K562 treated with DMSO at 1 percent for 12 hours (cell line): ENCODE results near the gene ZNF804A. TPM values are rescaled to one million over a fixed set of nuclear protein-coding genes. Genes with fewer than 3 reads are reported as not detected.

Experiments
- total RNA-seq: library from RNA; unstranded; fragments of 300-600 nt; gene quantifications from 2 replicates; pipeline ENCODE4 v1.2.3, GENCODE V29; 2022; ENCODE audit not compliant: insufficient read depth

ZNF804A gene
- total RNA-seq, result 0.80 TPM in 1 of 2 replicates, not detected in the other

DNA sequence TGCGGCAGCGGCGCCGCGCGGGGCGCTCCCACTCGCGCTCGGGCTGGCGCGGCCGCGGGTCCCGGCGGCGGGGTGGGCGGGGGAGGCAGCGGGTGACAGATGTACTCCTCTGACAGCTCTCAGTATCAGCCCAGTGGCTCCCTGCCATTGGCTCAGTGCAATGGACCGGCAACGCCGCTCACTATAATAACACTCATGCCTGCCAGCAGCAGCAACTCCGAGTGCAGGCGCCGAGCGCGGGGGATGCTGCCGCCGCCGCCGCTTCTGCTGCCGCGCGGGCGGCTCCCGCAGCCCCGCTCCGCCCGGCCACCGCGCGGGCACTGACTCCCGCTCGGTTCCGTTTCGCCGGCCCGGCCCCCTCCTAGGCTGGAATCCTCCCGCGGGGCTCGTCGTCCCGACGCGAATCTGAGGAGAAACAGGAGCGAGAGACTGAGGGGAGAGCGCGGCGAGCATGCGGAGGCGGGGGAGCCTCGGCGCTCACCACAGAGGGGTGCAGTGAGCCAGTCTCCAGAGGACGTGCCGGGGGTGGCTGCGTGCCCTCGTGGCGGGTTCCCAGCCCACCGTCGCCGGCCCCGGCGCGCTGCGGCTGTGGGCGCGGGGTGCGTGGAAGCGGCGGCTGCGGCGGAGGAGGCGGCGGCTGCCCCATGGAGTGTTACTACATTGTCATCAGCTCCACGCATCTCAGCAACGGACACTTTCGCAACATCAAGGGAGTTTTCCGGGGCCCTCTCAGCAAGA is at the start of gene ZNF804A:
ZNF804A (plus strand) TSS at position 214 of the 738 bp plus-strand sequence; CDS start at position 645, 431 bp downstream.

